ENCODE data around the gene ACER2. TPM values are rescaled to one million over a fixed set of nuclear protein-coding genes. Genes with fewer than 3 reads are reported as not detected.

ACER2 gene
- total RNA-seq, 1 donor from 2014 or later: 8.4 TPM

GRCh38 chr9:19416143-19416542, 7.3 kb downstream of the ACER2 start:
- H3K4me3 Mint-ChIP-seq (ENCODE audit: low read depth): no peak overlapping the region
- no peak for DNase-seq (ENCODE audit: low spot score, unreplicated experiment)
- no peaks in the 10 kb centered on the region for H3K9me3 Mint-ChIP-seq (ENCODE audit: low read depth)
- no peak overlapping the region for H3K27ac Mint-ChIP-seq
- peaks cover 6% of the 10 kb centered on the region for H3K36me3 Mint-ChIP-seq (ENCODE audit: insufficient read depth)
- no peaks in the 10 kb centered on the region for H3K4me1 Mint-ChIP-seq (ENCODE audit: low read depth)
- no peak for TF ChIP-seq CTCF (IDR thresholded peaks at IDR 0.05; ENCODE audit: unreplicated experiment)
- no peaks in the 10 kb centered on the region for H3K27me3 Mint-ChIP-seq

GRCh38 chr9:19420877-19421276, 12.1 kb downstream of the ACER2 start:
- TF ChIP-seq CTCF (IDR thresholded peaks at IDR 0.05; ENCODE audit: unreplicated experiment): no peak
- Mint-ChIP-seq H3K9me3 (ENCODE audit: low read depth) (no peaks in the 10 kb centered on the region), H3K36me3 (ENCODE audit: insufficient read depth) (peaks cover 6% of the 10 kb centered on the region), H3K27ac (no peak overlapping the region), H3K4me3 (ENCODE audit: low read depth) (no peak overlapping the region), H3K27me3 (no peaks in the 10 kb centered on the region), H3K4me1 (ENCODE audit: low read depth) (peaks cover 1% of the 10 kb centered on the region)
- DNase-seq (ENCODE audit: low spot score, unreplicated experiment): no peak

- Mint-ChIP-seq H3K9me3 (ENCODE audit: low read depth) (no peaks in the 10 kb centered on the region), H3K27me3 (no peaks in the 10 kb centered on the region), H3K4me1 (ENCODE audit: low read depth) (peaks cover 3% of the 10 kb centered on the region), H3K27ac (no peak overlapping the region), H3K4me3 (ENCODE audit: low read depth) (no peak overlapping the region), H3K36me3 (ENCODE audit: insufficient read depth) (peaks cover 2% of the 10 kb centered on the region)
- no peak for DNase-seq (ENCODE audit: low spot score, unreplicated experiment)
- TF ChIP-seq CTCF (IDR thresholded peaks at IDR 0.05; ENCODE audit: unreplicated experiment): no peak
These were observed 14.4 kb downstream of the ACER2 start for GRCh38 chr9:19423163-19423562.

GRCh38 chr9:19424176-19424779, 15.5 kb downstream of the ACER2 start:
- no peak for DNase-seq (ENCODE audit: low spot score, unreplicated experiment)
- Mint-ChIP-seq H3K4me3 (ENCODE audit: low read depth) (no peak overlapping the region), H3K9me3 (ENCODE audit: low read depth) (no peaks in the 10 kb centered on the region), H3K4me1 (ENCODE audit: low read depth) (peaks cover 3% of the 10 kb centered on the region), H3K27ac (no peak overlapping the region), H3K36me3 (ENCODE audit: insufficient read depth) (peaks cover 2% of the 10 kb centered on the region), H3K27me3 (no peaks in the 10 kb centered on the region)
- TF ChIP-seq CTCF (IDR thresholded peaks at IDR 0.05; ENCODE audit: unreplicated experiment): no peak

GRCh38 chr9:19429595-19429994, 20.8 kb downstream of the ACER2 start:
- Mint-ChIP-seq H3K27me3 (no peaks in the 10 kb centered on the region), H3K27ac (no peak overlapping the region), H3K36me3 (ENCODE audit: insufficient read depth) (peaks cover 10% of the 10 kb centered on the region), H3K4me1 (ENCODE audit: low read depth) (peaks cover 9% of the 10 kb centered on the region), H3K9me3 (ENCODE audit: low read depth) (no peaks in the 10 kb centered on the region), H3K4me3 (ENCODE audit: low read depth) (no peak overlapping the region)
- DNase-seq (ENCODE audit: low spot score, unreplicated experiment): no peak
- no peak for TF ChIP-seq CTCF (IDR thresholded peaks at IDR 0.05; ENCODE audit: unreplicated experiment)

Measured in progenitor cell of endocrine pancreas (in vitro differentiated cells).